Upper lobe of left lung (tissue), 6 donors: ENCODE results near the gene MRPS9. TPM values are rescaled to one million over a fixed set of nuclear protein-coding genes. Genes with fewer than 3 reads are reported as not detected.

ENCODE experiments used
- ATAC-seq, 2 donors: fragments of 200-7000 bp; cut with Tn5 transposase; one replicate each; pipeline ENCODE4 v1.9.1; 2022; ENCODE audit warnings: mild to moderate bottlenecking in 2 of 2, moderate library complexity in 2 of 2; ENCODE audit not compliant: low FRiP score in 2 of 2
- DNase-seq, 2 donors: peaks; one replicate each; pipeline ENCODE4 v3.0.0-alpha.2; 2019 to 2020
- H3K27ac ChIP-seq, 4 donors: fragments of 200-600 bp; sonication (generic); one replicate each; pipeline ENCODE4 v1.5.1; 2016 to 2019
- H3K27me3 ChIP-seq, 4 donors: fragments of 200-600 bp; sonication (generic); one replicate each; pipeline ENCODE4 v1.5.1; 2017 to 2019
- H3K36me3 ChIP-seq, 4 donors: fragments of 200-600 bp; sonication (generic); one replicate each; pipeline ENCODE4 v1.5.1; 2016 to 2019
- H3K4me1 ChIP-seq, 4 donors: fragments of 200-600 bp; sonication (generic); one replicate each; pipeline ENCODE4 v1.5.1; 2018 to 2019
- H3K4me3 ChIP-seq, 4 donors: fragments of 200-600 bp; sonication (generic); one replicate each; pipeline ENCODE4 v1.5.1; 2017 to 2019; ENCODE audit warnings: mild to moderate bottlenecking in 2 of 4, moderate library complexity in 1 of 4
- H3K9me3 ChIP-seq, 4 donors: fragments of 200-600 bp; sonication (generic); one replicate each; pipeline ENCODE4 v1.5.1; 2018 to 2019
- CTCF ChIP-seq, 6 experiments: fragments of 450-650 bp in 4 of 6; fragments of 200-600 bp in 2 of 6; sonication (generic) in 2 of 6; IDR thresholded peaks; one replicate each; pipeline ENCODE4 v1.5.1; 2016 to 2019; ENCODE audit warnings: antibody characterized with exemption in 6 of 6
- EP300 ChIP-seq, 4 donors: sonication (generic); formaldehyde crosslinking; IDR thresholded peaks; one replicate each; pipeline ENCODE4 v1.5.1; 2017; ENCODE audit warnings: antibody characterized with exemption in 4 of 4, control low read depth in 2 of 4
- POLR2A ChIP-seq, 4 donors: fragments of 450-650 bp; IDR thresholded peaks; one replicate each; pipeline ENCODE4 v1.5.1; 2016 to 2017; ENCODE audit warnings: antibody characterized with exemption in 4 of 4, mild to moderate bottlenecking in 2 of 4
- POLR2AphosphoS5 ChIP-seq, 2 donors: sonication (generic); formaldehyde crosslinking; IDR thresholded peaks; one replicate each; pipeline ENCODE4 v1.5.1; 2017; ENCODE audit warnings: antibody characterized with exemption in 2 of 2
- WGBS, 2 donors: methylation state at CpG; one replicate each; pipeline ENCODE4 v1.1.5; 2017 to 2018; 5-methylcytosine and 5-hydroxymethylcytosine counted together
- total RNA-seq, 6 donors: library from RNA; depleted of rRNA in 4 of 6; stranded (reverse); fragments of >200 nt in 4 of 6; gene quantifications; one replicate each; pipeline versions ENCODE4 v1.1.0 to v1.2.1, GENCODE V29; 2016 to 2021
- donor health status: DM: no; HTN: no; CAD: no; lungs with moderate emphysema.
- donor health status: DM: no; HTN: yes; CAD: no; lungs with severe emphysema.

Gene MRPS9
- total RNA-seq, 6 donors from 2014 or later: 15.4 to 17.8 (median 17.0) TPM

DNA sequence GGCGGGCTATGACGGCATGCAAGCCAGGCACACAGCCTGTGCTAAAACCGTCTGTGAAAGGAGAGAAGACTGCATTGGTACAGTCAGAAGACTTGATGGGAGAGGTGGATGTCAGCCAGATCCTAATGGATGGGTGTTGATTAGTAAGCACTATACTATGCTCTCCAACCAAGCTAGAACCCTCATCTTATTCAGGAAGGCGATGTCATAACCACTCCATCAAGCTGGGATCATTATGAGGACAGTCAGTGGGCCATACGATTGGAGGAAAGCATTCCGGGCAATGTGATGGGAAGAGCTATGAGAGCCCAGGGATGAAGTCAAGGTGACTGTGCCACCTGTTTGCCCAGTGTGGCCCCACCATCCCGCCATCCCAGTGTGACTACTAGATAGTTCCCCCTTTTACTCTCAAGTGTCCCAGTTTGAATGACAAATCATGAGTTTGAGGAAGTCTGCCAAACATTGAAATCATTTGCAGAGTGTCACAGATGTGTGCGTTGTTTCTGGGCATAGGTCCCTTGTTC is 66.4 kb downstream of the MRPS9 start:
- H3K27ac ChIP-seq: no peak overlapping the region
- no peak for ATAC-seq
- WGBS, 2 donors: 93 to 94% methylated on average over 8 of the region's 8 CpGs
- no peak overlapping the region for H3K4me3 ChIP-seq
- no peak for TF ChIP-seq CTCF (IDR thresholded peaks at IDR 0.05)
- TF ChIP-seq POLR2AphosphoS5 (IDR thresholded peaks at IDR 0.05): no peak
- TF ChIP-seq EP300 (IDR thresholded peaks at IDR 0.05): no peak
- no peak for TF ChIP-seq POLR2A (IDR thresholded peaks at IDR 0.05)
- no peaks in the 10 kb centered on the region for H3K9me3 ChIP-seq
- no peak for DNase-seq
- H3K36me3 ChIP-seq: peaks cover 0 to 20% (median 7%) of the 10 kb centered on the region in 4 donors
- no peaks in the 10 kb centered on the region for H3K4me1 ChIP-seq
- H3K27me3 ChIP-seq: no peaks in the 10 kb centered on the region

- Histone ChIP-seq H3K9me3 (no peaks in the 10 kb centered on the region), H3K27ac (no peak overlapping the region), H3K27me3 (no peaks in the 10 kb centered on the region), H3K4me3 (no peak overlapping the region), H3K4me1 (no peaks in the 10 kb centered on the region), H3K36me3 (no peaks in the 10 kb centered on the region)
- WGBS, 2 donors: 71 to 81% methylated on average over 1 to 5 of the region's 5 CpGs
- ATAC-seq (no peak), DNase-seq (no peak)
- TF ChIP-seq EP300 (IDR thresholded peaks at IDR 0.05) (no peak), POLR2AphosphoS5 (IDR thresholded peaks at IDR 0.05) (no peak), POLR2A (IDR thresholded peaks at IDR 0.05) (no peak), CTCF (IDR thresholded peaks at IDR 0.05) (no peak)
Measured at GRCh38 chr2:105110295-105110829, 72.5 kb downstream of the MRPS9 start.

- Histone ChIP-seq H3K36me3 (no peaks in the 10 kb centered on the region), H3K9me3 (no peaks in the 10 kb centered on the region), H3K27ac (no peak overlapping the region), H3K4me3 (no peak overlapping the region), H3K4me1 (no peaks in the 10 kb centered on the region), H3K27me3 (no peaks in the 10 kb centered on the region)
- no peak for TF ChIP-seq EP300 (IDR thresholded peaks at IDR 0.05)
- TF ChIP-seq POLR2A (IDR thresholded peaks at IDR 0.05): no peak
- ATAC-seq: no peak
- 86% methylated on average over 15 of the region's 15 CpGs for WGBS, 2 donors
- DNase-seq: peak in 1 of 2 donors; percentile 60
Measured at GRCh38 chr2:105111365-105112150, 73.7 kb downstream of the MRPS9 start.

DNA sequence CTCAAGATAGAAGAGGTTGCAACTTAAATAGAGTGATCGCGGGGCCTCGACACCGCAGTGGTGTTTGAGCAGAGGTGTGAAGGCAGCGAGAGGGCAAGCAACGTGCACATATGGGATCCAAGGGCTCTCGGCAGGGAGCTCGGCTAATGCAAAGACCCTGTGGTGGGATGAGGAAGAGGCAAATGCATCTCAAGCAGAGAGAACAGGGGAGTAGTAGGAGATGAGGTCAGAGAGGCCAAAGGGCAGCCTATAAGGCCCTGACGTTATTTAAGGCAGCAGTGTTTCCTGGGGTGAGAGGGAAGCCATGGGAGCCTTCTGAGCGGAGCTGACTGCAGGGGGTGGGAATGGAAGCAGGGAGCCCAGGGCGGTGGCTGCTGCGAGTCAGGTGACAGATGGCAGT is 74.5 kb downstream of the MRPS9 start:
- TF ChIP-seq POLR2A (IDR thresholded peaks at IDR 0.05) (no peak), CTCF (IDR thresholded peaks at IDR 0.05) (no peak), EP300 (IDR thresholded peaks at IDR 0.05) (no peak), POLR2AphosphoS5 (IDR thresholded peaks at IDR 0.05) (no peak)
- no peaks in the 10 kb centered on the region for H3K9me3 ChIP-seq
- 75 to 78% methylated on average over 12 of the region's 12 CpGs for WGBS, 2 donors

GRCh38 chr2:105113616-105114291 is 75.9 kb downstream of the MRPS9 start:
- 73 to 77% methylated on average over 4 of the region's 4 CpGs for WGBS, 2 donors
- H3K4me3 ChIP-seq: no peak overlapping the region
- no peaks in the 10 kb centered on the region for H3K9me3 ChIP-seq
- no peaks in the 10 kb centered on the region for H3K27me3 ChIP-seq
- no peaks in the 10 kb centered on the region for H3K36me3 ChIP-seq
- no peak for ATAC-seq
- TF ChIP-seq POLR2AphosphoS5 (IDR thresholded peaks at IDR 0.05): no peak
- no peak for TF ChIP-seq CTCF (IDR thresholded peaks at IDR 0.05)
- no peak for TF ChIP-seq EP300 (IDR thresholded peaks at IDR 0.05)
- no peak for TF ChIP-seq POLR2A (IDR thresholded peaks at IDR 0.05)
- H3K4me1 ChIP-seq: no peaks in the 10 kb centered on the region
- no peak overlapping the region for H3K27ac ChIP-seq
- no peak for DNase-seq

More for the DNA sequence above, 74.5 kb downstream of the MRPS9 start:
- Histone ChIP-seq H3K36me3 (no peaks in the 10 kb centered on the region), H3K4me3 (no peak overlapping the region), H3K27me3 (no peaks in the 10 kb centered on the region), H3K4me1 (no peaks in the 10 kb centered on the region), H3K27ac (no peak overlapping the region)
- DNase-seq (no peak), ATAC-seq (no peak)
